Stimulated activated naive CD8-positive, alpha-beta T cell treated with anti-CD3 and anti-CD28 coated beads, Interleukin-15, Interleukin-2, amounts not matched to agents 100 U/mL and 50 U/mL, for 24 hours (primary cell): Measurements from ENCODE around the gene RRAGD.
"Not testable (repeated sequence)": the region's sequence is repeated elsewhere in the genome, so short reads cannot be mapped to it uniquely, and the experiment has no call there.

ENCODE experiments used
- ATAC-seq: fragments of 150-1000 bp; cut with Tn5 transposase; one replicate; pipeline ENCODE4 v1.10.0; 2021
- DNase-seq: peaks from one replicate; pipeline ENCODE4 v3.0.0; 2021

RRAGD gene

GRCh38 chr6:89411145-89412070 is 665 bp downstream of the RRAGD start:
- peak; percentile 42 for DNase-seq
- peak; percentile 48 for ATAC-seq

DNA sequence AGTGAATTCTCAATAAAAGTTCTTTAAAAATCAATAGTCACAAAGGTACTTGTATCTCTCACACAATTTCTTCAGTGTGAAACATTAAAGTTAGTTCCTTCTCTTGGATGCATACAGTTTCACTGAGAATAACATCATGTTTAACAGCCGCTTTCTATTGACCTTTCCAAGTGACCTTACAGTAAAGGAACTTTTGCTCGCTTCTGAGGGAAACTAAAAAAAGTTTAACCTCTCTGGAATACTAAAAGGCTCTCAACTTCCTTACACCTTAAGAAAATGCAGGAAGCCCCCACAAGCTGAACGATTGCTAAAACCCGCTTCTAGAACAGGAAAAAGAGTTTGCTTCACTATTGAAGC is 1.3 kb downstream of the RRAGD start:
- ATAC-seq (no peak), DNase-seq (no peak)

GRCh38 chr6:89410231-89410761 is 1.8 kb downstream of the RRAGD start:
- DNase-seq (no peak), ATAC-seq (no peak)

DNA sequence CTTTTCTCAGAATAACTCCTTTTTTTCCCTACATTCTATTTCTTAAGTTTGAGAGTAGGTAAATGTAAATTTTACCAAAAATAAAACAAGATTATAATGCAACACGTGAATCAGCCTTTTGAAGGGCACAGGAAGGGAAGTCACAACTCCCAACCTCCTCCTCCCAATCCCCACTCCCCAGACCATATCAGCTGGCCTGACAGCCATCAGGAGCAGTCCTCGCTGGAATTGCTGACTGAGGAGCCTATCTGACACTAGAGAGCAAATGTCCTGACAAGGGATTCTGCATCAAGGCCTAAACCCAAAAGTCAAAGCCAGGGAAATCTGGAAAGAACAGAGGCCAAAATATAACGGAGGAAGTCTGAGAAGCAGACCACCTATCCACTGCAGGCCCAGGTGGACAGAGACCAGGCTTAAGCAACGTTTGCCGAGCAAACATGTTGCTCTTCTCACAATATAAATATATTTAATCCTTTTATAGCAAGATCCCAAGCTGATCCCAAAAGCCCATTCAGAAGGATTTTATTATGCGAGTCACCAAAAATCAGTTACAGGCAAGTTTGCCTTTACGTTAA is 2.5 kb downstream of the RRAGD start:
- DNase-seq (no peak), ATAC-seq (no peak)

DNA sequence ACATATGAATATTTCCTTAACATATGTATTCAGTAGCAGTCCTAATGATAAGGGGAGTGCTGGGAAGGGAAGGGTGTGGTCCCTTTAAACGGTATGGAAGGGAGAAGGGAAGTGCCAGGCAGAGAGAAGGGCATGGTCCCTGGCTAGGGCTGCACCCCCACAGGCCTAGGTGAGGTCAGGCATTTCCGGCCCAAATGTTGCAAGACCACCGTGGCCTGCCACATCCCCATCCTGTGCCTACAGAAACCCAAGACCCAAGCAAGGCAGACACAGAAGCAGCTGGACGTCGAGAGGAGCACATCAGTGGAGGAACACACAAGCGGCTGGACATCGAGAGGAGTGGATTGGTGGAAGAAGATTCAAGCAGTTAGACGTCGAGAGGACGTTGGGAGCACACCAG is 5.9 kb downstream of the RRAGD start:
- ATAC-seq (no peak), DNase-seq (no peak)

DNA sequence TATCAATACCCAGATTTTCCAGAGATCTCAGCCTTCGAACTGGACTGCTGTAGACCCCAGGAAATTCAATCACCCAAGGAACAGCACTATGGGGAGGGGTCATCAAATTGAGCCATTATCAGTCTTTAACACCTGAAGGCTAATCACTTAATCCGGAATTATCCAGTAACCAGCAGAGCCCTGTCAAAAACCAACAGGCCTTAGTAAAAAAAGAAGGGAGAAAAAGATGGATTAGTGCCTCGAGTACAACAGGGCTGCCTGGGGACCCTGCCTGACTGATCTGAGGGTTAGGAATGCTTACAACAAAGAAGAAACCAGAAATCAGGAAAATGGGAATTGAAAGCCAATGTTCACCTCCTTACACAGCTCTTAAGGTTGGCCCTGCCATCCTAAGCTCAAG is 7.6 kb downstream of the RRAGD start:
- ATAC-seq (no peak), DNase-seq (no peak)

- DNase-seq, result no peak
- ATAC-seq, result peak; percentile 67
Observed at GRCh38 chr6:89402776-89403175, 9.3 kb downstream of the RRAGD start.

DNA sequence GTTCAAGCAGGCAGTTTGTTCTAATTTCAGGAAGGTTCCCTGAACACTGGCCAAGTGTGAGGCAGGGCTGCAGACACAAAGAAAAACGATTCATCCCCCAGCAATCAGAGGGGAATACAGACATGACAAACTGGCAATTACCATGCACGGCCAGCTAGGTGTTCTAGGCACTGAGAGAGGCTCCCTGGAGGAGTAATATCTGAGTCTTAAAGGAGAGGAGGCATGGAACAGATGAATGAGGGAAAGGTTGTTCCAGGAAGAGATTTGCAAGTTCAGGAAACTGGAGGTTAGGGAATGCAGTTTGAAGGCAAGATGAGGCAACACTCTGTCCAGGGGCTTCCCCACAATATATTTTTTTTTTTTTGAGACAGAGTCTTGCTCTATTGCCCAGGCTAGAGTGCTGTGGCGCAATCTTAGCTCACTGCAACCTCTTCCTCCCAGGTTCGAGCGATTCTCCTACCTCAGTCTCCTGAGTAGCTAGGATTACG is 11.1 kb downstream of the RRAGD start:
- no peak for DNase-seq
- no peak for ATAC-seq

DNA sequence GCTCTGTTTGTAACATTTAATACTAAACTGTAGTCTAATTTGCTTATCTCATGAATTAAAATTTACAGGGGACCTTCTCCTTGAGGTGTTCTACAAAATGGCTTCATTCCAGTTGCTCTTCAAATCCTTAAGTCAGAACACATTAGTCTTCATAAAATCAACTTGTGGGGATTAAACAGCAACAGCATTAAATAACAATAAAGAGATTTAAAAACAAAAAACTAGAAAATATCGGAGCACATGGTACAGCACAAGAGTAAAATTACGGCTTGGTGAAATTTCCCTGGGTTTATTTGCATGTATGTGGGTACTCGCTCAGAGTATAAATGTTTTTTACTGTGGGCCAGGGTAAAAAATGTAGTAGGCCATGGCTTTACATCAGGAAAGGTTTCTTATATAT is 12.0 kb downstream of the RRAGD start:
- DNase-seq (no peak), ATAC-seq (no peak)

- DNase-seq, result no peak
- ATAC-seq, result no peak
Observed at GRCh38 chr6:89398762-89399525, 13.1 kb downstream of the RRAGD start.

DNA sequence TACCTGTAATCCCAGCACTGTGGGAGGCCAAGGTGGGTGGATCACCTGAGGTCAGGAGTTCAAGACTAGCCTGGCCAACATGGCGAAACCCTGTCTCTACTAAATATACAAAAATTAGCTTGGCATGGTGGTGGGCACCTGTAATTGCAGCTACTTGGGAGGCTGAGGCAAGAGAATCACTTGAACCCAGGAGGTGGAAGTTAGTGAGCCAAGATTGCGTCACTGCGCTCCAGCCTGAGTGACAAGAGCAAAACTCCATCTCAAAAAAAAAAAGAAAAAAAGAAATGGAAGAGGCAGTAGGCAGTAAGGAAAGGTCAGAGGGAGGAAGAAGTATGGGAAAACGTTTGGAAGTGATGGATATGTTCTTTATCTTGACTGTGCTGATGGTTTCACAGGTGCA is 14.2 kb downstream of the RRAGD start:
- ATAC-seq, DNase-seq: not testable (repeated sequence)

DNA sequence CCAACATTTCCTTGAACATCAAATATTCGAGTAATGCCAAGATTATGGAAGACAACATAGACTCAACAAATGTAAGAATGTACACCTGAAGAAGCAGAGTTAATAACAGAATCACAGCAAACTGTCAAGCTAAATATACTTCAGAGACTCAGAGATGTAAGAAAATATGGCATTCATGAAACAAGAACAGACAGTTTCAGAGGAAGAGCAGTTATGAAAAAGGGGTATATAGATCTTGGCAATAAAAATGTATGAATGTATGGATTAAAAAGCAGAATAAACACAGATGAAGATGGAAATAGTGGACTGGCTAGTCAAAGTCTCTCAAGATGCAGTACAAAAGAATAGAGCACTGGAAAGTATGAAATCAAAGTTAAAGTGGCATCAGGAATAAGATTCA is 18.4 kb downstream of the RRAGD start:
- DNase-seq (no peak), ATAC-seq (no peak)

DNA sequence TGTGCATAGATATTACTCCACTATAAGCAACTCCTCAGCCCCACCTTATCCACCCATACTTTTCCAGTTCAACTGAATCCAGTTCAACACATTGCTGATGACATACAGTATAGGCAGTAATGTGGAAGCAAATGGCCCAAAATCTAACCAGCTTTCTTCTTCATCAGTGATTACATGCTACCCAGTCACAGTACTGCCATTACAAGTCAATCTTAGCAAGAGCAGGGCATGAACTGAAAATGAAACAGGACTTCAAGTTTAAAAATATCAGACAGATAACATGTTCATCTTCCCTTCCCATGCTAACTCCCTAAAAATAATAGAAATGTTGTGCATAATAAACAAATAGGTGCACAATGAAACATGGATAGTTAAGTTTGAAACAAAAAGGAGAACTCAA is 19.2 kb downstream of the RRAGD start:
- no peak for ATAC-seq

GRCh38 chr6:89388846-89389245 is 23.2 kb downstream of the RRAGD start:
- DNase-seq (no peak), ATAC-seq (no peak)

More for the DNA sequence above, 19.2 kb downstream of the RRAGD start:
- DNase-seq, result no peak

DNA sequence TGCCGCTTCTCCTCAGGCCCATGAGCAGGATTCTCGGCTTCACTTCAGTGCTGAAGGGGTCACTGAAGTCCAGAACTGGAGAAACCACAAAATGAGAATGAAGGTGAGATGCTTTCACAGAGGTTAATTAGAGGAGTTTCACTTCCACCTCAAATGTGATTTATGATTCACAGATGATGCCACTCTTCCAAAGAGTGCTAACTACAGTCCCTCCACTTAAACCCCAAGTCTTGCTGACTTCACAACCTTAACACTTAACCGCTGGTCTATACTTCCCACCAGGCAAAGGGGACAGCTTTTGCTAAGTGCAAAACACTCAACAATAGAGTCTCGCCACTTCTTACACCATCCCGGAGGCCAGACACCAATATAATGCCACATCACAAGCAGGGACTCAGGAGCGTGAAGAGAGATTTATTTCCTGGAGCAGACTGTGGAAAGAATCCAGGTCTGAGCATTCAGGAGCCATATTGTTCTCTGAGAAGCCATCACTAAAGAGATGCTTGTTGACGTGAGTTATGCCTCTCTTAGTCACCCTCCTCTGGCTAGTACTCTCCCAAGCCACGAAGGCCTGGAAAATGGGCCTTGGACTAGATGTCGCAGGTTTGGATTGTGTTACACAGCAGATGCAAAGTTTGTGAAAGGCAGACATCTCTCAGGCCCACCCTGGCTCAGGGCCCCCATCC is 24.4 kb downstream of the RRAGD start:
- peak; percentile 61 for ATAC-seq
- DNase-seq, result no peak

DNA sequence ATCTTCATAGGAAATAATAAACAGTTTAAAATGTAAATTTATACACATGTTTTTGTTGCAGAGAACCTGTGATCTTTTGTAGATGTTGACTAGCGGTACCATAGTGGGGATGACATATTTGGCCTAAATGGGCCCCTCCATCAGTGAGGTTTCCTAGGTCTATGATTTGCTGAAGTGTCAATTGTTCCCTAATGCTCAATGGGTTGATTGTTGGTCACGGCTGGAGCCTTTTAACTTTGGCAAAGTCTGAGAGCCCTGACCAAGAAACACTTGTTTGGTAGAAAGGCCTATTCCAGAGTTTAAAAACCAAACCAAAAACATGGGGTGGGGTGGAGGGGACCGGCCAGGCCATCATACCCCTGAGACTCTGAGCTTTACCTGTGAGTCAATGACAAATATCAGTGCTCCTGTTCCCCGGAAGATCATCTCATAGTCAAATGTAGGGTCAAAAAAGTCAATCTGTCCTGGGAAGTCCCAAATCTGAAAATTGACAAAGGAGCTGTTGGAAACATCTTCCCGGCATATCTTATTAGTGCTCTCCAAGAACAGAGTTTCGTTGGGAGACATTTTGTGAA is 25.1 kb downstream of the RRAGD start:
- DNase-seq (no peak), ATAC-seq (no peak)

GRCh38 chr6:89385846-89386245 is 26.2 kb downstream of the RRAGD start:
- ATAC-seq, result no peak
- no peak for DNase-seq

- ATAC-seq (peak; percentile 57), DNase-seq (no peak)
Observed at GRCh38 chr6:89385156-89385667, 26.9 kb downstream of the RRAGD start.

DNA sequence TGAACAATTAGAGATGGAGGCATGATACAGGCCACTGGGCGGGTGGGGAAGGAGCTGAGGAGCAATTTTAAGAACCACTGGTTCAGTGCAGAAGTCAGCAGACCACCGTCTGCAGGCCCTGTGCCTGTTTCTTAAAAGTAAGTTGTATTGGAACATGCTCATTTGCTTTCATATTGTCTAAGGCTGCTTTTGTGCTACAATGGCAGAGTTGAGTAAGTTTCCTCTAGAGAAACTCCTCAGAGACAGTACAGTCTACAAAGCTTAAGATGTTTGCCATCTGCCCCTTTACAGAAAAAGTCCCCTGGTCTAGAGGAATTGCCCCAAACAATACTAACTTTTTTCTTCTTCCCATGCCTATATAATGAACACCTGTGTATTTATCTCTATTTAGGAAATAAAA is 31.0 kb downstream of the RRAGD start:
- ATAC-seq, result no peak
- no peak for DNase-seq

DNA sequence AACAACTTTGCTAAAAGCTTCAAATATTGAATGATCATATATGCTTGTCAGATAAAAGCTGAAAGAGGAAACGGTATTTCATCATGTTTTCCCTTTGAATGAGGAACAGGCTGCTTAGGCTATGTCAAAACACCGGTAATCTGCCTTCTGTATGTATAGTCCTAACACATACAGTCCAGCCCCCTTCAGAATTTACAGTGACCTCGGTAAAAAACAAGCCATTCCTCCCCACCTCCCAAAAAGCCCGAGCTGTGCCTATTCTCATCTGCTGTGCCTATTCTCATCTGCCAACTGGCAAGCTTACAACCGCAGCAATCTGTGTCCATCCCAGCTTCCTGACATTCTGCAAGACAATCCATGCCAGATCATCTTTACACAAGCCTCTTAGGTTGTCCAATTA is 32.8 kb downstream of the RRAGD start:
- DNase-seq (no peak), ATAC-seq (no peak)

GRCh38 chr6:89378628-89379027 is 33.4 kb downstream of the RRAGD start:
- no peak for DNase-seq
- ATAC-seq, result no peak
